B cell (primary cell): ENCODE results near the gene BTRC. TPM values are rescaled to one million over a fixed set of nuclear protein-coding genes. Genes with fewer than 3 reads are reported as not detected.

Experiments
- ATAC-seq: fragments of 200-7000 bp; cut with Tn5 transposase; one replicate; pipeline ENCODE4 v1.10.0; 2021; ENCODE audit warnings: low read depth, mild to moderate bottlenecking, moderate number of reproducible peaks, moderate library complexity
- CTCF ChIA-PET: fragments of 350-600 bp; sonication (Branson Sonifier 250); formaldehyde crosslinking; loops from one replicate; lab custom pipeline; 2021; ENCODE audit warnings: antibody characterized with exemption, inconsistent platforms; lab: Charles Lee
- POLR2A ChIA-PET: fragments of 350-600 bp; sonication (Branson Sonifier 250); formaldehyde crosslinking; loops from one replicate; lab custom pipeline; 2021; ENCODE audit warnings: antibody characterized with exemption; lab: Charles Lee
- DNase-seq: peaks from one replicate; pipeline ENCODE4 v3.0.0; 2013
- H2AFZ ChIP-seq: 2 replicates; pipeline ENCODE4 v1.6.1; 2012; ENCODE audit warnings: mild to moderate bottlenecking, low read depth, low read length; ENCODE audit not compliant: insufficient read depth, poor library complexity, severe bottlenecking
- H3K27ac ChIP-seq, 2 donors: 1 replicate in 1 of 2; 2 replicates in 1 of 2; pipeline ENCODE4 v1.5.1; 2012 to 2013; ENCODE audit warnings: low read length in 2 of 2, mild to moderate bottlenecking in 2 of 2, moderate library complexity in 1 of 2
- H3K27me3 ChIP-seq, 4 experiments: fragments of 200-600 bp in 1 of 4; sonication (generic) in 1 of 4; replicated peaks in 1 of 4; 1 replicate in 2 of 4; 2 replicates in 2 of 4; pipeline versions ENCODE4 v1.6.1 to v1.7.0; 2013 to 2016; ENCODE audit warnings: low read length in 3 of 4, mild to moderate bottlenecking in 2 of 4, mixed read lengths in 1 of 4, moderate library complexity in 1 of 4; ENCODE audit not compliant: insufficient read depth in 4 of 4, control insufficient read depth in 3 of 4; ENCODE audit errors: control extremely low read depth in 1 of 4
- H3K36me3 ChIP-seq, 2 experiments: replicated peaks in 1 of 2; 1 replicate in 1 of 2; 2 replicates in 1 of 2; pipeline versions ENCODE4 v1.6.1 to v1.7.1; 2013; ENCODE audit warnings: low read length in 1 of 2; ENCODE audit not compliant: insufficient read depth in 2 of 2, control insufficient read depth in 1 of 2; ENCODE audit errors: control extremely low read depth in 1 of 2, extremely low read depth in 1 of 2
- H3K4me1 ChIP-seq, 2 donors: fragments of 200-600 bp in 1 of 2; sonication (generic) in 1 of 2; 1 replicate in 1 of 2; 2 replicates in 1 of 2; pipeline versions ENCODE4 v1.5.1 to v1.6.1; 2013 to 2017; ENCODE audit warnings: low read length in 2 of 2; ENCODE audit not compliant: control insufficient read depth in 2 of 2, insufficient read depth in 2 of 2
- H3K4me2 ChIP-seq: replicated peaks from 2 replicates; pipeline ENCODE3; 2012; ENCODE audit warnings: mild to moderate bottlenecking, low read depth, low read length; ENCODE audit not compliant: poor library complexity, severe bottlenecking
- H3K4me3 ChIP-seq, 5 experiments: fragments of 200-600 bp in 1 of 5; sonication (generic) in 1 of 5; 1 replicate in 3 of 5; 2 replicates in 2 of 5; pipeline versions ENCODE4 v1.5.1 to v1.7.0; 2011 to 2016; ENCODE audit warnings: low read length in 4 of 5, mild to moderate bottlenecking in 4 of 5, low read depth in 2 of 5, control low read depth in 1 of 5, moderate library complexity in 1 of 5; ENCODE audit not compliant: insufficient read depth in 1 of 5; ENCODE audit errors: control extremely low read depth in 1 of 5, extremely low read depth in 1 of 5
- H3K79me2 ChIP-seq: fragments of 200-600 bp; sonication (generic); one replicate; pipeline ENCODE4 v1.6.0; 2016; ENCODE audit warnings: low read length; ENCODE audit not compliant: control insufficient read depth, insufficient read depth
- H3K9ac ChIP-seq: fragments of 200-600 bp; sonication (generic); 2 replicates; pipeline ENCODE4 v1.6.1; 2017; ENCODE audit warnings: mild to moderate bottlenecking, low read length, moderate library complexity
- H3K9me3 ChIP-seq, 3 donors: one replicate each; pipeline versions ENCODE4 v1.6.1 to v1.7.1; 2013; ENCODE audit warnings: low read length in 2 of 3; ENCODE audit not compliant: control insufficient read depth in 2 of 3, insufficient read depth in 1 of 3; ENCODE audit errors: control extremely low read depth in 1 of 3
- H4K20me1 ChIP-seq: 2 replicates; pipeline ENCODE4 v1.6.0; 2012; ENCODE audit warnings: mild to moderate bottlenecking, low read length; ENCODE audit not compliant: insufficient read depth, control insufficient read depth, poor library complexity, severe bottlenecking
- H3K27ac Mint-ChIP-seq: one replicate; pipeline ENCODE4 v1.8.0; 2021; ENCODE audit warnings: mixed read lengths
- H3K27me3 Mint-ChIP-seq: one replicate; pipeline ENCODE4 v1.8.0; 2021; ENCODE audit warnings: mixed read lengths
- H3K4me1 Mint-ChIP-seq: one replicate; pipeline ENCODE4 v1.8.0; 2021; ENCODE audit warnings: mixed read lengths
- H3K4me3 Mint-ChIP-seq: one replicate; pipeline ENCODE4 v1.8.0; 2021; ENCODE audit warnings: mixed read lengths
- H3K9me3 Mint-ChIP-seq: one replicate; pipeline ENCODE4 v1.8.0; 2022; ENCODE audit warnings: mixed read lengths; ENCODE audit not compliant: insufficient read depth
- CTCF ChIP-seq: fragments of 200-600 bp; IDR thresholded peaks from one replicate; pipeline ENCODE4 v1.8.0; 2022; ENCODE audit warnings: antibody characterized with exemption, mild to moderate bottlenecking
- EZH2 ChIP-seq: IDR thresholded peaks from 2 replicates; pipeline ENCODE4 v1.6.1; 2012; ENCODE audit warnings: borderline replicate concordance, low read depth, mild to moderate bottlenecking, moderate library complexity, low read length; ENCODE audit not compliant: insufficient read depth, poor library complexity, severe bottlenecking
- WGBS: methylation state at CpG from one replicate; pipeline ENCODE4 v1.1.5; 2013; ENCODE audit warnings: missing lambda C conversion rate; ENCODE audit not compliant: insufficient coverage; 5-methylcytosine and 5-hydroxymethylcytosine counted together
- intact Hi-C: fragments of 100-400 bp; cut with micrococcal nuclease; formaldehyde crosslinking; loops from one replicate; pipeline ENCODE4 v1.10.0; 2022
- polyA plus RNA-seq: library from polyadenylated mRNA; depleted of rRNA; stranded (reverse); fragments of >200 nt; gene quantifications from 2 replicates; pipeline ENCODE4 v1.2.3, GENCODE V29; 2012
- total RNA-seq, 2 donors: library from RNA; stranded (reverse); fragments of 120-200 nt in 1 of 2; gene quantifications; 1 replicate in 1 of 2; 2 replicates in 1 of 2; pipeline versions ENCODE4 v1.2.3 to v1.2.4, GENCODE V29; 2013 to 2022

BTRC gene
- total and polyA plus RNA-seq, 2 donors (not counting 1 experiment from before 2014, with no cell fraction given): 4.3 to 21.9 TPM

- no peaks in the 10 kb centered on the region for H3K9me3 Mint-ChIP-seq
These were observed 93.5 kb downstream of the BTRC start for GRCh38 chr10:101447477-101447876.

More at GRCh38 chr10:101447477-101447876, 93.5 kb downstream of the BTRC start:
- POLR2A ChIA-PET: no interaction called here
- Histone ChIP-seq H3K36me3 (no peaks in the 10 kb centered on the region), H3K4me2 (no peak overlapping the region), H3K9ac (no peak overlapping the region), H2AFZ (no peak overlapping the region), H3K4me3 (no peak overlapping the region), H3K79me2 (peaks cover 3% of the 10 kb centered on the region), H3K27ac (no peak overlapping the region), H3K27me3 (no peaks in the 10 kb centered on the region), H3K9me3 (no peaks in the 10 kb centered on the region), H4K20me1 (peaks cover 8% of the 10 kb centered on the region), H3K4me1 (peaks cover 8 to 15% of the 10 kb centered on the region in 2 donors)
- intact Hi-C loops: no loop called here
- CTCF ChIA-PET: interaction anchor here (0.7 to 1.5 kb wide), 2 partner anchors 19 to 233 kb away, joined by 3 to 4 read pairs; no protein-coding TSS in a partner anchor
- TF ChIP-seq CTCF (no peak), EZH2 (no peak)
- no peak for ATAC-seq
- no peak for DNase-seq
- Mint-ChIP-seq H3K4me1 (peaks cover 21% of the 10 kb centered on the region), H3K27ac (no peak overlapping the region), H3K27me3 (no peaks in the 10 kb centered on the region), H3K4me3 (no peak overlapping the region)
- no CpG with 5 or more reads among the region's 2 CpGs for WGBS
